Activated T-cell treated with anti-CD3 and anti-CD28 coated beads for 1 hour (primary cell): ENCODE results near the gene FGF12.

Experiments used
- DNase-seq: peaks from one replicate; pipeline ENCODE4 v3.0.0-alpha.2; 2020; ENCODE audit warnings: low read depth

The FGF12 gene

DNA sequence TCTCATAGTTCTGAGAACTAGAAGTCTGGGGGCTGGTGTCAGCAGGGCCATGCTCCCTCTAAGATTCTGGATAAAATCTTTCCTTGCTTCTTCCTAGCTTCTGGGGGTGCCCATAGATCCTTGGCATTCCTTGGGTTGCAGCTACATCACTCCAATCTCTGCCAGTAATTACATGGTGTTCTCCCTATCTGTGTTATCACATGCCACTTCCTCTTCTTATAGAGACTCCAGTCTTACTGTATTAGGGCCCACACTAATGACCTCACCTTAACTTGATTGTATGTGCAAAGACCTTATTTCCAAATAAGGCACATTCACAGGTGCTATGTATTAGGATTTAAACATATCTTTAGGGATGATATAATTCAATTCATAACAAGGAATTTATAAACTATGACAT is 618.5 kb downstream of the FGF12 start:
- no peak for DNase-seq

DNA sequence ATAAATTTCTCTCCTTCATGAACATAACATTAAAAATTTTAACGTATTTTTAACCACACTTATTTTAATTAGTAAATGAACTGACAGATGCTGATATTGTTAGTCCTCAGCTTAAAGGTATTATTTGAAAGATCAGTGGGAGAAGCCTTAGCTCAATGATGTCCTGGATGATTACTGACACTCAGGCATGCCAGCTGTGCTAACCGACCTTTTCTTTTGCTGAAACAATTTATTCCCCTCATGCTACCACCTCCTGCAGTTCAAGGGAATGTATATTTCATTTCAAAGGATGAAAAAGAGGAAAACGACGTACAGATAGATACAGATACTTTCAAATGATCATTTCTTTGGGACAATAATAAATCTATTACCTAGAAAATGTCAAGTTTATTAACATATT is 620.8 kb downstream of the FGF12 start:
- DNase-seq, result no peak

DNA sequence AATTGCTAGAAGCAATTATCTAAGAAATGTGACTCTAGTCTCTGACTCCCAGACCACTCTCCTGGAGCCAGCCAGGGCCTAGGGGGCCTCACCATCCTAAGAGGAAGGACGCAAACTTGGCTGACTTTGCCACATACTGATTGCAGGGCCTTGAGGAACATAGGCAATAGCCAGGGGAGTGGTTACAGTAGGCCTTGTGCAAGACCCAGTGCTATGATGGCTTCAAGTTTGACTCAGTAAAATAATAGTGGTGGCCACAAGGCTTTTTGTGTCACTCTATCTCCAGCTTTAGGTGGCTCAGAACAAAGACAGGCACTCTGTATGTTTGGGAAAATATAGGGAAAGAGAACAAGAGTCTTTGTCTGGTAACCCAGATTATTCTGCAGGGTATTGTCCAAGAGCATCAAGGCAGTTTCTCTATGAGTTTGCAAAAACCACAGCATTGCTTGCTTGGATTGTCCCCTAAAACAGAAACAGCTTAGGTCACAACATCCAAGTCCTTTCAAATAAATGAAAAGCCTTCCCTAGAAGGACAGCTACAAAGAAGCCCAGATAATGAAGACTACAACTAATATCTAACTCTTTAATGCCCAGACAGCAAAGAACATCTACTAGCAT is 634.8 kb downstream of the FGF12 start:
- DNase-seq, result no peak

DNA sequence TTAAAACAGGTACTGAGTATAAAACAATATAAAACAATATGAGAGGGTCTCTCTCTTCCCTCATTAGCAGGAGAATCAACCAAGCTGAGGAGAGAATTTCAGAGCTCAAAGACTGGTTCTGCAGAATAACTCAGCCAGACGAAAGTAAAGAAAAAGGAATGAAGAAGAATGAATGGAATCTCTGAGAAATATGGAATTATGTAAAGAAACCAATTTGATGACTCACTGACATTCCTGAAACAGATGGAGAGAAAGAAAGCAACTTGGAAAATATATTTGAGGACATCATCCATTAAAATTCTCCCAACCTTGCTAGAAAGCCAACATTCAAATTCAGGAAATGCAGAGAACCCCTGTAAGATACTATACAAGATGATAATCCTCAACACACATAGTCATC is 635.5 kb downstream of the FGF12 start:
- no peak for DNase-seq

- DNase-seq, result no peak
These were observed 636.8 kb downstream of the FGF12 start for GRCh38 chr3:192090586-192090985.
